CD4-positive, alpha-beta T cell treated with Interleukin-15 for 1 hour (primary cell): ENCODE results near the gene KCNAB2.

Experiments used
- DNase-seq: peaks from one replicate; pipeline ENCODE4 v3.0.0-alpha.2; 2020

Gene KCNAB2

GRCh38 chr1:6045561-6045960 is at the start of gene KCNAB2:
Gene KCNAB2 (plus strand): TSS chr1:6045888. CDS start chr1:6051537, 5,649 bp downstream.
- no peak for DNase-seq

GRCh38 chr1:5996641-5997270 is 48.9 kb upstream of the KCNAB2 start:
- no peak for DNase-seq

- no peak for DNase-seq
These were observed 48.4 kb upstream of the KCNAB2 start for GRCh38 chr1:5997316-5997715.

- peak; percentile 0 for DNase-seq
These were observed 47.4 kb upstream of the KCNAB2 start for GRCh38 chr1:5998051-5998905.

GRCh38 chr1:5998906-5999301 is 46.8 kb upstream of the KCNAB2 start:
- no peak for DNase-seq

- DNase-seq = peak; percentile 7
These were observed 45.8 kb upstream of the KCNAB2 start for GRCh38 chr1:5999711-6000443.

GRCh38 chr1:6000444-6001288 is 45.0 kb upstream of the KCNAB2 start:
- no peak for DNase-seq

GRCh38 chr1:6001992-6002576 is 43.6 kb upstream of the KCNAB2 start:
- no peak for DNase-seq

- no peak for DNase-seq
These were observed 42.8 kb upstream of the KCNAB2 start for GRCh38 chr1:6002714-6003501.

- no peak for DNase-seq
These were observed 41.9 kb upstream of the KCNAB2 start for GRCh38 chr1:6003568-6004411.

GRCh38 chr1:6004412-6005123 is 41.1 kb upstream of the KCNAB2 start:
- no peak for DNase-seq

GRCh38 chr1:6005276-6005917 is 40.3 kb upstream of the KCNAB2 start:
- DNase-seq = no peak

- no peak for DNase-seq
These were observed 38.8 kb upstream of the KCNAB2 start for GRCh38 chr1:6006882-6007281.

GRCh38 chr1:6007318-6008083 is 38.2 kb upstream of the KCNAB2 start:
- no peak for DNase-seq

- no peak for DNase-seq
These were observed 37.6 kb upstream of the KCNAB2 start for GRCh38 chr1:6008084-6008415.

GRCh38 chr1:6008696-6009095 is 37.0 kb upstream of the KCNAB2 start:
- DNase-seq = no peak

GRCh38 chr1:6009120-6010040 is 36.3 kb upstream of the KCNAB2 start:
- no peak for DNase-seq

GRCh38 chr1:6010554-6010953 is 35.1 kb upstream of the KCNAB2 start:
- DNase-seq = no peak
